T1000 (cell line): ENCODE results near the gene NUP98.

Source experiments
- DNase-seq: peaks from one replicate; lab custom pipeline; 2025; ENCODE audit warnings: mixed read lengths; lab: John Stamatoyannopoulos, UW

The NUP98 gene

DNA sequence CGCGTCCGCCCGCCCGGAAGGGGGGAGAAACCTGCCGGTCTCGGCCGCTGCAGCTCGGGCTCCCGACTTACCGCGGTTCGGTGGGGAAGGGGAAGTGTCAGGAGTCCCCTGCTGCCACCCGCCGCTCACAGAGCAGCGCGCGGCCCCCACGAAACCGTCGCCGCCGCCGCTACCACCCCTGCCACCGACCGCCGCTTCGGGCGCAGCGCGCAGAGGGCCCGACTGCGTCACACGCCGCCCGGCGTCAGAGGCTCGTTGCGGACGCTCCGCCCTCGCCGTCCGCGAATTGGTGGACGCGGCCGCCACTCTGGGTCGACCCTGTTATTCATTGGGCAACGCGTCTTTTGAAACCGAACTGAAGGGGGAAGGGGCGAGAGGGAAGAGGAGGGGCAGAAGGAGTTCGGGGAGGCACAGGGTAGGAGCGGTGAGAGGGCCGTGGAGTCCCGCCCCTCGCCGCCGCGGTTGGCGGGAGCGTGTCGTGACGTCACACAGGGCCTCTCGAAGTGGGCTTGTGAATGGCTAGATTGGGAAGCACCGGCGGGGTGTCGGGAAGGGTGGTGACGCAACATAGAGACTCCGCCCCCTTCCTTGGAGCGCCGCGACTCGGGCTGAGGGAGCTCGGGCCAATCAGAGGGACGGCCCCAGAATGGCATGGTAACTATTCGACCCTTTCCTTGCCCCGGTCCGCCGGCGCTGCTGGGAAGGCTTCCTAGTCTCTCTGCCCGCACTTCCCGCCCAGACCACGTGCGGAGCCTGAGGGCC is at the start of gene NUP98:
TSS of gene NUP98 (minus strand) at position 226 of the 762 bp plus-strand sequence. CDS start 15,437 bp downstream, outside the sequence.
- peak; percentile 98 for DNase-seq

DNA sequence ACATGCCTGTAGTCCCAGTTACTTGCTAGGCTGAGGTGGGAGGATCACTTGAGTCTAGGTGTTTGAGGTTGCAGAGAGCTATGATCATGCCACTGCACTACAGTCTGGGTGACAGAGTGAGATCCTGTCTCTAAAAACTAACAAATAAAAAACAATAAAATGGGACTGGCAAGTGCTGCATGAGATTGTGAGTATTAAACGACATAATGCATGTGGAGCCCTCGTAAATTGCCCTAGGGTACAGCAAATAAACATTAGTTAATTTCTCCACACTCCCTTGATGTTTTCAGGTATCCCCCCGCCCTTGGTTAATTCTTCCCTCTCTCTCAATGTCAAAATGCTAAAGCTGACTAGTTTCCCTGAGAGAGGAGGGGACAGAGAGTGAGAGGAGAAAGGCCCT is 48.3 kb upstream of the NUP98 start:
- DNase-seq = no peak

DNA sequence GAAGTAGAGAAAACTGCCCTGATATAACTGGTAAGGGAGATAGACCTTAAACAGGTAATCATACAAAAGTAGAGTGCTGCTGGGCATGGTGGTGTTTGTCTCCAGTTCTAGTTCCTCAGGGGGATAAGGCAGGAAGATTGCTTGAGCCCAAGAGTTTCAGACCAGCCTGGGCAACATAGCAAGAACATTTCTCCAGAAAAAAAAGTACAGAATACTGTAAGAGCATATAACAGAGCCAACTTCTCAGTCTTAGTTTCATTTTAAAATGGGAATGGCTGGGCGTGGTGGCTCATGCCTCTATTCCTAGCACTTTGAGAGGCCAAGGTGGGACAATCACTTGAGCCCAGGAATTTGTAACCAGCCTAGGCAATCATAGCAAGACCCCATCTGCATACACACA is 47.9 kb upstream of the NUP98 start:
- no peak for DNase-seq

DNA sequence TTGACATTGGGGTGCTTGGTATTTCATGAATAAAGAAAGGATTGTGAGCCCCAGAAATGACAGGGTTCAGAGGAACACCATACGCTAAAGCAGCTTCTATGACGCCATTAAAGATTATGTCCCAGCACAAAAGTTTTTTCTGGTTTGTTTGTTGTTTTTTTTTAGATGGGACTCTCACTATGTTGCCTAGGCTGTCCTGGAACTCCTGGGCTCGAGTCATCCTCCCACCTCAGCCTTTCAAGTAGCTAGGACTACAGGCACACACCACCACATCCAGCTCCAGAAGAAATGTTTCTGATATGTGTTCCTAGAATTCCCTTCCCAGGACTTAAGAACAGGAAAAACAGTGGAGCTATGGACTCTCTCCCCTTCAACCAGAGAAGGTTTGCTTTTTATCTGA is 46.0 kb upstream of the NUP98 start:
- DNase-seq = no peak

DNA sequence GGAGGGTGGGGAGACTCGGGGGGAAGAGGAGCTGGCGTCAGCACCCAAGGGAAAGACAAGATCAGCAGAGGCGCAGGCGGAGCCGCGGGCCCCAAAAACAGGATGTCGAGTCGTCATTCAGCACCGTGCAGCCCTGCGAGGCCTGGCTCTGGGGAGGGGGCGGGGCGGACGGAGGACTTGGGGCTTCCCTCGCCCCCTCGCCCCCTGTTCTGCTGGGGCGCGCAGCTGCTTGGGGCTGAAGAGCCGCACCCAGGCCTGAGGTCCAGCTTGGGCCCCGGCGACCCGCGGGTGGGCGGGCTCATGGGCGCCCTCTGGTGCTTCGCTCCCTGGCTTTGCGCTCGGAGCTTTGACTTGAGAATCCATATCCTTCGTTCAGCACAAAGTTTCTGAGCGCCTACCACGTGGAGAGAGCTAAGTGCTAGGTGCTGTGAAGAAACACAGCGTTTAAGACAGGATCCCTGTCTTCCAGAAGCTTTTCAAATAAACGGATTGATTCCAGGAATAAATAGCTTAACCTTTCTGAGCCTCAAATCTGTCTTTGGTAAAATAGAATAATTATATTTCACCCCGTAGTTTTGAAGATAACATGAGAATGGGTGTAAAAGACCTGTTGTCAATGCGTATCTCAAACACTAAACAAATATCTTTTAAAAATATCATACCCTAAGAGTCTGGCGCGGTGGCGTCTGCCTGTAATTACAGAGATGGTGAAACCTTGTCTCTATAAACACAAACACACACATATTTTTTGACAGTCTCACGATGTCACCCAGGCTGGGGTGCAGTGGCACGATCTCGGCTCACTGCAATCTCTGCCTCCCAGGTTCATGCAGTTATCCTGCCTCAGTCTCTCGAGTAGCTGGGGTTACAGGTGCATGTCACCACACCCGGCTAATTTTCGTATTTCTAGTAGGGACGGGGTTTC is 44.3 kb upstream of the NUP98 start:
- DNase-seq = peak; percentile 82

DNA sequence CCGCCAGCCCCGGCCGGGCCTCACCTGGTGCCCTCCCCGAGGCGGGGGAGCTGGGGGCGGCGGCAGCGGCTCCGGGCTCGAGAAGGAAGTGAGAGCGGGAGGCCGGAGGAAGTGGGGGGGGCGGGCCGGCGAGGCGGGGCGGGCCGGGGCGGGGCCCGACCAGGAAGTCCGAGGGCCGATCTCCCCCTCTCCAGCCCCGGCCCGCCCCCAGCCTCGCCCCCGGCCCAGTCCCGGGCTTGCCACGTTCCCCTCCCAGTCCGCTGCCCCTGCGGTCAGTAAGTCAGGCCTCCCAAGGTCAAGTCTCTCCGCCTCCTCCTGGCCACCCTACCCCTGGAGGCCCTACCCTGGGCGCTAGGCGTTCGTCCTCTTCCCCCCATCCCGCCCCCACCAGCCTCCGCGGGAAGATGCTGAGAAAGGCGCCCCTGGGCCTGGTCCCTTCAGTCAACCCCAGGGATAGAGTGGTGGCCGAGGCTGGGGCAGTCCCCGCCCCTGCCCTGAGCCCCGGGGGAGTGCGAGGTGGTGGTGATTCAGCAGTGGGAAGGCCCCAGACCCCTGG is 43.6 kb upstream of the NUP98 start, which contains the start of gene RHOG:
TSS of gene RHOG (minus strand) at position 90 of the 556 bp plus-strand sequence. CDS start 12,821 bp downstream, outside the sequence.
- DNase-seq = peak; percentile 75

DNA sequence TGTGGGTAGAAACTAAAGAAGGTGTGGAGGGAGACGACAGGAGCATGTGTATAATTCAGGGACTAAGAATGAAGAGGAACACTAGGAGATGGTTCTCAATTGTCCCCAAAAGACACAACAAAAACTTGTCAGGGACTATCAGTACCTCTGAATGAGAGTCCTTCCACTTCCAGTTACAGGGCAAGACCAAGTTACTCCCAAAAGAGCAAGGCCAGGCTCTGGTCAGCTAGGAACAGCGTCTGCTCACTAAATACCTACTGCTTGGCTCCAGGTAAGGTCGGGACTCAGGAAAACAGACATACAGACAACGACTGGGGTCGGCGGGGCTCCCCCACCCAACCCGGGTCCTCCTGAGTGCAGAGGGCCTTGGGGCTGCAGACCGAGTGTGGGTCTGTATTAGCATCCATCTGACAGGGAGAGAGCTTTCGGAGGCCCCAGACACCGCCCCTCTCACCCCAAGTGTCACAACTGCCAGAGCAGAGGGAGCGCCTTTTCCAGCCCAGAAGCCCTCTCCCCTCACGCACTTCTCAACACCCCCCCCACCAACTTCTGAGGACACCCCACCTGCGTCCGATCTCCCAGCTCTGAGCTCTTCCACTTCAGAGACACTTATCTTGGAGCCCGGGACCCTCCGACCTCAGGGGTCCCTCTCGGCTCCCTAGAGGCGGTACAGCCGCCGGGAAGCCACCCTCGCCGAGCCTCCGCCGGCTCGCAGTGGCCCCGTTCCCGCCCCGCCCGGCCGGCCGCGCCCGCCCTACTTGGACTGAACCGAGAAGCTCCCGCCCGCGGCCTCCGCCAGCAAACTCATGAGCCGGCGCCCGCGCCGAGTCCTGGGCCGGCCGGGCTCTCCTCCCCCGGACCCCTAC is 42.9 kb upstream of the NUP98 start:
- no peak for DNase-seq

DNA sequence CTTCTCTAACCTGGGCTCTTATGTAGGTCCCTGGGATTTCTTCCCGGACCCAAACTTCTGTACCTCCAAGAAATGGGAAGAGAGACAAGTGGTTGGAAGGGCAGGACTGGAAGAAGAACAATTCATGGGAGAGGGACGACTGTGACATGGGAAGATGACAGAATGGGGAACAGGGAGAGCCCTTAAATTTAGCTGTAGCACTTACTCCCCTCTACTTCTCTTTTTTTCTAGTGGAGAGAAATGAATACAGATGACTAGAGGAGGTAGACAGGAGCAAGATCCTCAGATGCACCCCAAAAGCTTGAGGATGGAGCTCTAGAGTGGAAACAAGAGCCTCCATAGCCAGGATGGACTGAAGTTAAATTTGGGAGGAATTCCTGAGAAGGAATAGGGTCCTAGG is 41.1 kb upstream of the NUP98 start:
- DNase-seq = no peak

DNA sequence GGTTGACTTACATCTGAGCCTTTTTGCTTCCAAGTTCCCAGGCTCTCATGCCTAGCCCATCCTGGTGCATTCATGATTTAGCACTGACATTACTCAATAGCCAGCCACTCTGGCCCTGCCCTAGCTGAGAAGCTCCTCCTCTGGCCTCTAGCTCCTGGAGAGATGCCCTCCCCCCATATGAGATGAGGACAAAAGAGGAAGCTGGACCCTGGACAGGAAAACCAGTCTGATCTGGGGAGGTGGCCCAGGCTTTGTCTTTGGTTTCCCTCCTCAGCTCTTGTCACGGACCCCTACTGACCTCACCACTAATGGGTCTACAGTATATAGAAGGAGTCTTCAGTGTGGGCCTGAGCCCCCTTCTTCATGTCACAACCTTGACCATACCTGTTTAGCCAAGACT is 40.4 kb upstream of the NUP98 start:
- DNase-seq = no peak

DNA sequence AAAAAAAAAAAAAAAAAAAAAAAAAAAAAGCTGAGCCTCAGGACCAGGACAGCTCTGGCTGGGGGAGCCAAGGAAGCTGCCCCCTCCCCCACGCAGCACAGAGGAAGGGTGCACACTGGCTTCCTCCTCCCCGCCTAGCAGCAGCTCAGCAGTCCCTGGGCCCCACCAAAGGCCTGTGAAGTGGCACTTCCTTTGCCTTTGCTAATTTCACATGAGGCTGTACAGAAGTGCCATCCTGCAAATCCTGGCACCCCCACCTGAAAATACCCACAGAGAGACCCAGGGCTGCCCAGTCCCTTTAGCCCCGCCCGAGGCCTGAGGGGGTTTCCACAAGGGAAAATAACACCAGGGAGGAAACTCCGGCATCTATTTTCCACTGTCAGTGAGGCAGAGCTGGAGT is 39.5 kb upstream of the NUP98 start:
- no peak for DNase-seq

DNA sequence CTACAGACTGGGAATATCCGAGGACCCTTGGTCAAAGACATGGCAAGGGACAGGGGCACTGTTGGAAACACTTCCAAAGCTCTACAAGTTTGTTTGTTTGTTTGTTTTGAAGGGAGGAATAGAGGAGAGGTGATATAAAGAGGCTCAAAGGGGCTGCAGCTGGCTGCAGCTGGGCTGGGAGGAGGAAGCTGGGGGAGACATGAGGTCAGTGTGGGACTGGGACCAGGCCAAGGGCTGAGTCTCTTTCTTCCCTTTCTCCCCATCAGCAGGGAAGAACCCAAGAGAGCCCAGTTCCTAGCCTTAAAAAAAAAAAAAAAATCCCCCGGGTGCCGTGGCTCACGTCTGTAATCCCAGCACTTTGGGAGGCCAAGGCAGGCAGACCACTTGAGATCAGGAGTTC is 38.4 kb upstream of the NUP98 start:
- no peak for DNase-seq

DNA sequence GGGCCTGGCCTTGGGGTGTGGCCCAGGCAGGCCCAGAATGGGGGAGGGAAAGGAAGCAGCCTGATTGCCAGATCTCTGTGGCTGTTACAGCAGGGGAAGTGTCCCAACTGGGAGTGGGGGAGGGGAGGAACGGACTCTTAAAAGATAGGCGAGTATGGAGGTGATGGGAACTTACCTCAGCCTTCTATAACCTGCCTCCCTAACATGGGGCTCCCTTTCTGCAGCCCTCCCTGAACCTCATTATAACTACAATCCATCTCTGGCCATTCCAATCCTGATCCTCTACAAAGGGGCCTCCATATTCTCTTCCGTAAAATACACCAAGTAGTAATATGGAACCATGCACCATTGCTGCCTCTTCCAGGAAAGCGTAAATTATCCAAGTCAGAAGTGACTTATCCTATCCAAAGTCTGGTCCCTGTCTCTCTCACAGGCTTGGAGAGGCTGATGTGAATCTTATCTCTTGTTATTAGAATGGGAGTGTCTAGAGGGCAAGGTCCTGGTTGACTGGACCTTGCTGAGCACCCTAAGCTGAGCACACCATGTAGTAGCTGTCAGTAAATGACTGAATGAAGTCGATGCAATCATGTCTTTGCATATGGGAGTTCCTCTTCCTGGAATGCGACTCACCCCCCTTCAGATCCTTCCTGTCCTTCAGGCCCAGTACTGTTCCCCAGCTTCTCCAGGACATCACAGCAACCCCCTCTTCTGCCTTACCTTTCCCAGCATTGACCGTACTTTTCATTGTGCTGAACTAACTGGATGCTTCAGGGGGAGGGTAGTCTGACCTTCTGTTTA is 37.5 kb upstream of the NUP98 start:
- no peak for DNase-seq

DNA sequence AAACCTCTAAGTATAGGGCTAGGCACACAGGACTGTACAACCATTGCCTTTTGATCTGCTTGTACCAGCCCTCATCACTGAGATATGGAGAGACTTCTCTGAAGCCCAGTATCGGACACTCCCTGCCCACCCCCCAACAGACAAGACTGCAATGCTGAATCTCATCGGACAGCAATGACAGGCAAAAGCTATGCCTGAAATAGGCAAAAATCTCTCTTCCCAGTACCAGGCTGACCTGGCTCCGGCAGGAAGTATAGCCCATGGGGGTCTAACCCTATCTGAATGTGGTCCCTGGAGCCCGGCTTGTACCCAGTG is 37.0 kb upstream of the NUP98 start:
- no peak for DNase-seq

DNA sequence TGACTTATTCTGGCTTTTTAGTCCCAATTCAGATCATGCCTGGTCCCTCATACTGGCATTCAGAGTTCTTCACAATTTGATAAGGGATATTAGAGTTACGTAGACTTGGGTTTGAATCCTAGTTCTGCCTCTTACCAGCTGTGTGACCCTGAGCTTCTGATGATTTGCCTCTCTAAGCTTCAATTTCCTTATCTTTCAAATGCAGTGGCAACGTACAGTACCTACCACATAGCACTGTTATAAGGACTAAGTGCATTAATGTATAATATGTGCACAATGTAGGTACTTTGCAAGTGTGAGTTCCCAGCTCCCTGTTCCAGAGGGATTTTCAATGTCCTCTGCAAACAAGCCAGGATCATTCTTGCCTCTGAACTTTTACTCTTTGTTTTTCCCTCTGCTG is 36.1 kb upstream of the NUP98 start:
- no peak for DNase-seq

DNA sequence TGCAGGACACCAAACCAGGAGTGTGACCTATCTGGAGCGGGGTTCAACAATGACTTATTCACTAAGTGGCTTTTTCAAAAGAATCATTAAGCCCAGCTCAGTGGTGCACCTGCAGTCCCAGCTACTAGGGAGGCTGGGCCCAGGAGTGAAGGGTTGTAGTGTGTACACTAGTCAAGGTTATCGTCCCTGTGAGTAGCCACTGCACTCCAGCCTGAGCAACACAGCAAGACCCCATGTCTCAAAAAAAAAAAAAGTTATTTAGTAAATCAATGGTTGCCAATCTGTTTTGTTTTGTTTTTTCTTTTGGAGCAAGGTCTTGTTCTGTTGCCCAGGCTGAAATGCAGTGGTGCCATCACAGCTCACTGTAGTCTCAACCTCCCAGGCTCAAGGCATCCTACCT is 35.5 kb upstream of the NUP98 start:
- no peak for DNase-seq

DNA sequence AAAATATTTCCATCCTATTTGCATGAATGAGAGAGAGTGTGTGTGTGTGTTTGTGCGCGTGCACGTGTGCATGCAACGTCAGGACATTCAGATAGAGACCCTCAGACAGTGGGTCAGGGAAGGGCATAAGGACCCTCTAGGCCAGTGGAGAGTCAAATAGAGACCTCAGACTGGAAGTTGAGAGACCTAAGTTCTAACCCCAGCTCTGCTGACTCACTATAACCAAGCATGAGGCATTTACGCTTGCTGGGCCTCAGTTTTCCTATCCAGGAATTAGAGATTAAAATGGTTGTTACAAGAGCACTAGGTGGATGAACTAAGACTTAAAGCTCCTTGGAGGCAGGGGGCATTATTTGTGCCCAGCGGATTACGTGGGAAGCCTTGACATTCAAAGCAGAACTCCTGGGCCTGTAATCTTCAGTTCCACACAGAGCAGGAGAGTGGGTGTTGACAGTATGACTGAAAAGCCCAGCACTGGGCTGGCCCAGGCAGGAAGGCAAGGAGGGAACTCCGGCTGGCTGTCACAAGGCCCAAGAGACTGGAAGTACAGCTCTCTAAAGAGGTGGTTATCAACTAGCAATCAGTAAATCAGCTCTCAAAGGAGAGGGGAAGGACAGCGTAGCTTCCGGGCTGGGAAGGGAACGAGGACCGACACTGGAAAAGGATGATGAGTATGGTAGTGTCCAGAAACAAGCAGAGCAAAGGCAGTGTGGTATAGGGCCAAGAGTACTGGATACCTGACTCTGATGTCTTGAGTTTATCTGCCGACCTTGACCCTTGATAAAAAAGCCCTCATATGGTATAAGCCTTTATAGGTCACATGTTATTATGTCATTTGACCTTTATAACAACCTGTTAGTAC is 34.3 kb upstream of the NUP98 start:
- DNase-seq = no peak

DNA sequence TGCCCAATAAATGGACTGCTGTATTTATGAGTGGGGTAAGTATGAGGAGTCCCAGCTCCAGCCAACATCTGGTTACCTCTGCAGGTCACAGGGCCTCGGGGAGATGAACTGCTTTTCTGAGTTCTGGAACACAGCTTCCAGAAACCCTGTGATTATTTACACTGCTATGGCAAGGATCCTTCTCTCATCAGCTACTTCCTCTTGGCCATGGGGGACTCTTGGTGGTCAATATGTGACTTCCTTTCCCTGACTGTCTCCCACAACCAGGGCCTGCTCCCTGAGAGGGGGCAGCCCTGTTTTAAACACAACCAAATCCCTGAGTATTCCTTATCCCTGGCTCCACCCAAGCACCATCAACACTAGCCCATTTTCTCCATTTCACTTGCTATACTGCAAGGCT is 33.4 kb upstream of the NUP98 start:
- no peak for DNase-seq

DNA sequence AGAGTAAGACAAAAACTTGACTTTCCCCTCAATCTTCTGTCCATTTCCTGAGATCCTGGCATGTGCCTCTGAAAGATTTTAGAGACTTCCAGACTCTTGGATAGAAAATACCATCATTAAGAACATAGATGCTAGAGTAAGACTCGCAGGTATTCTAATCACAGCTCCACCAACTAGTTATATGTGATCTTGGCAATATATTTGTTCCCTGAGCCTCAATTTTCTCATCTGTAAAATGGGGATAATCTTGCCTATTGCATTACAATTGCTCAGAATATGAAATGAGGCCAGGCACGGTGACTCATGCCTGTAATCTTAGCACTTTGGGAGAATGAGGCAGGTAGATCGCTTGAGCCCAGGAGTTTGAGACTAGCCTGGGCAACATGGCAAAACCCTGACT is 32.7 kb upstream of the NUP98 start:
- DNase-seq = no peak

DNA sequence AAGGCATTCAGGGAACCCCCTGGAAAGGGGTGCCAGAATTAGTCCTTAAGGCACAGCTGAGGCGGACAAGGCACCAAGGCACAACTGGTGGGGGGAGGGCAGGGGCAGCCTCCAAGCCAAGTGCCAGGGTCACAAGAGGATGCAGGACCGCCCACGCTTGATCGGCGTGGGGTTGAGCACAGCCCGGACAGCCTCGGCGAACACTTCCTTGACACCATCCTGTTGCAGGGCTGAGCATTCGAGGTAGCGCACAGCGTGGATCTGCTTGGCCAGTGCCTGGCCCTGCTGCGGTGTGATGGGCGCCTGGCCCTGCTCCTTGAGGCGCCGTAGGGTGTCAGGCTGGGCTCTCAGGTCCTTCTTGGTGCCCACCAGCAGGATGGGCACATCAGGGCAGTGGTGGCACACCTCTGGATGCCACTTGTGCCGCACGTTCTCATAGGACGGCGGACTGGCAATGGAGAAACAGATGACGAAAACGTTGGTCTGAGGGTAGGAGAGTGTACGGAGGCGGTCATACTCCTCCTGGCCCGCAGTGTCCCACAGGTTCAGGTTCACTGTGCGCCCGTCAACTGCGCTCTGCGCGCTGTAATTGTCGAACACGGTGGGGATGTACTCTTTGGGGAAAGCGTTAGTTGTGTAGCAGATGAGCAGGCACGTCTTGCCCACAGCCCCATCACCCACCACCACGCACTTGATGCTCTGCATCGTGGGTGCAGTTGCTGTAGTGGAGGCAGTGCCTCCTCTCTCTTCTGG is 30.3 kb upstream of the NUP98 start:
- no peak for DNase-seq
